ENCODE results near the gene IGF2BP2. TPM values are rescaled to one million over a fixed set of nuclear protein-coding genes. Genes with fewer than 3 reads are reported as not detected.

IGF2BP2 gene
- total RNA-seq, 1 experiment from 2014 or later, result 133 TPM

DNA sequence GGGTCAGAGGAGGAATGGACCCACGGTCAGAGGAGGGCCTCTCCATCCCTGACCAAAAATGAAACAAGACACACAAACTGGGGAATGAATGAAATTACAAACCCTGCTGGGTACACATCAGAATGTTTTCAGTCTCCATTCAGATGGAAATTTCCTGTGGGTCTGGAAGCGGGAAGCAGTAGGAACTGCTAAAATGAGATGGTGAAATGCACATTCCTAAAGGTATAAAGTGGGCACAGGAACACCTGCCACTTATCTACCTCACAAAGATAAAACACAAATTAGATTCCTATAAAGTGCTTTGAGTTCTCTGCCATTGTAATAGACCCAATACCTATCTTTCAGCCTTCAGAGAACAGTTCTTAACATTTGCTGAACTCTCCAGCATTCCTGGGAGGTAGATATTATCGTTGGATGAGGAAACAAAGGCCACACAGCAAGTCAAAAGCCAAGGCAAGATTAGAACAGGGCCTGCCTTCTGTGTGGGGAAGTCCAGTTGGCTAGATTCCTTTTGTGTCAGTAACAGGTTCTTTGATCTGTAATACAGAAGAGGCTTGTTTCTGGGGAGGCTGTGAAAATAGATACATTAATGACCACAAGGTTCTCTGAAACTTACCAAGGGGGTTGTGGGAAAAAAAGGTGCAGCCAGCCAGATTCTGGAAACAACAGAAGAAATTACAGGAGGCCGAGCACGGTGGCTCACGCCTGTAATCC lies 98.4 kb downstream of the IGF2BP2 start:
- Mint-ChIP-seq H3K4me3 (peak overlapping the region; percentile 26), H3K4me1 (peaks cover 82% of the 10 kb centered on the region), H3K27me3 (ENCODE audit: low read depth) (no peaks in the 10 kb centered on the region), H3K9me3 (no peaks in the 10 kb centered on the region), H3K36me3 (peaks cover 2% of the 10 kb centered on the region; the same call in 1 of the 2 replicates), H3K27ac (peak overlapping the region; percentile 84)
- DNase-seq (ENCODE audit: low spot score) (no peak), ATAC-seq (peak; percentile 15)
- CTCF ChIA-PET, result interaction anchor here (0.7 kb wide), 1 partner anchor 849 kb away, joined by 3 read pairs; no protein-coding TSS in a partner anchor
- POLR2A ChIA-PET, result interaction anchor here (0.6 to 0.7 kb wide), 3 partner anchors 23 to 153 kb away, joined by 3 to 8 read pairs (median 4); no protein-coding TSS in a partner anchor
- no peak for TF ChIP-seq ZNF416 (CRISPR knock-in tag; IDR thresholded peaks at IDR 0.05)

DNA sequence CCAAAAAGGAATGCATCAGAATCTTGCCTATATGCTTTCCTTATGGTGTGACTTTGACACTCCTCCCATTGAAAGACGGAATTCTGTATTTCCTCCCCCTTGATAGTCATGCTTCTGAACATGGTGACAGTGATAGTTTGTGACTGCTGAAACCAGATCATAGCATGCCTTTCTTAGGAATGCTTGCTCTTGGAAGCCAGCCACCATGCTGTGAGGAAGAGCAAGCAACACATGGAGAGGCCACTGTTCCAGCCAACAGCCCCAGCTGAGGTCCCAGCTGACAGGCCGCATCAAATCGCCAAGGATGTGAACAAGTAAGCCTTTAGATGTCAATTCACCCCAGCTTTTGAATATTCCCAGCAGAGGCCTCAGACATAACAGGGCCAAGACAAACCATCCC lies 100.1 kb downstream of the IGF2BP2 start:
- Mint-ChIP-seq H3K27ac (peak overlapping the region; percentile 5), H3K27me3 (ENCODE audit: low read depth) (no peaks in the 10 kb centered on the region), H3K4me3 (no peak overlapping the region), H3K36me3 (no peaks in the 10 kb centered on the region), H3K4me1 (peaks cover 87% of the 10 kb centered on the region), H3K9me3 (no peaks in the 10 kb centered on the region)
- ATAC-seq (peak; percentile 20), DNase-seq (ENCODE audit: low spot score) (peak; percentile 31)
- ChIA-PET POLR2A (interaction anchor here (1.0 kb wide), 1 partner anchor 8 kb away, joined by 3 read pairs; no protein-coding TSS in a partner anchor), CTCF (interaction anchor here (0.8 to 2.3 kb wide), 2 partner anchors 47 to 64 kb away, joined by 3 to 10 read pairs; no protein-coding TSS in a partner anchor)
- TF ChIP-seq, protein P1, sequence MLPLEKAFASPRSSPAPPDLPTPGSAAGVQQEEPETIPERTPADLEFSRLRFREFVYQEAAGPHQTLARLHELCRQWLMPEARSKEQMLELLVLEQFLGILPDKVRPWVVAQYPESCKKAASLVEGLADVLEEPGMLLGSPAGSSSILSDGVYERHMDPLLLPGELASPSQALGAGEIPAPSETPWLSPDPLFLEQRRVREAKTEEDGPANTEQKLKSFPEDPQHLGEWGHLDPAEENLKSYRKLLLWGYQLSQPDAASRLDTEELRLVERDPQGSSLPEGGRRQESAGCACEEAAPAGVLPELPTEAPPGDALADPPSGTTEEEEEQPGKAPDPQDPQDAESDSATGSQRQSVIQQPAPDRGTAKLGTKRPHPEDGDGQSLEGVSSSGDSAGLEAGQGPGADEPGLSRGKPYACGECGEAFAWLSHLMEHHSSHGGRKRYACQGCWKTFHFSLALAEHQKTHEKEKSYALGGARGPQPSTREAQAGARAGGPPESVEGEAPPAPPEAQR (CRISPR knock-in tag; IDR thresholded peaks at IDR 0.05), result no peak
- no peak for TF ChIP-seq ZNF121 (CRISPR knock-in tag; IDR thresholded peaks at IDR 0.05)
- no peak for TF ChIP-seq MYBL2 (CRISPR knock-in tag; IDR thresholded peaks at IDR 0.05)
- TF ChIP-seq ZNF219 (CRISPR knock-in tag; IDR thresholded peaks at IDR 0.05; ENCODE audit: borderline replicate concordance), result no peak
- TF ChIP-seq, protein P2, sequence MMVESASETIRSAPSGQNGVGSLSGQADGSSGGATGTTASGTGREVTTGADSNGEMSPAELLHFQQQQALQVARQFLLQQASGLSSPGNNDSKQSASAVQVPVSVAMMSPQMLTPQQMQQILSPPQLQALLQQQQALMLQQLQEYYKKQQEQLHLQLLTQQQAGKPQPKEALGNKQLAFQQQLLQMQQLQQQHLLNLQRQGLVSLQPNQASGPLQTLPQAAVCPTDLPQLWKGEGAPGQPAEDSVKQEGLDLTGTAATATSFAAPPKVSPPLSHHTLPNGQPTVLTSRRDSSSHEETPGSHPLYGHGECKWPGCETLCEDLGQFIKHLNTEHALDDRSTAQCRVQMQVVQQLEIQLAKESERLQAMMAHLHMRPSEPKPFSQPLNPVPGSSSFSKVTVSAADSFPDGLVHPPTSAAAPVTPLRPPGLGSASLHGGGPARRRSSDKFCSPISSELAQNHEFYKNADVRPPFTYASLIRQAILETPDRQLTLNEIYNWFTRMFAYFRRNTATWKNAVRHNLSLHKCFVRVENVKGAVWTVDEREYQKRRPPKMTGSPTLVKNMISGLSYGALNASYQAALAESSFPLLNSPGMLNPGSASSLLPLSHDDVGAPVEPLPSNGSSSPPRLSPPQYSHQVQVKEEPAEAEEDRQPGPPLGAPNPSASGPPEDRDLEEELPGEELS (CRISPR knock-in tag; IDR thresholded peaks at IDR 0.05), result no peak
- TF ChIP-seq, protein P3, sequence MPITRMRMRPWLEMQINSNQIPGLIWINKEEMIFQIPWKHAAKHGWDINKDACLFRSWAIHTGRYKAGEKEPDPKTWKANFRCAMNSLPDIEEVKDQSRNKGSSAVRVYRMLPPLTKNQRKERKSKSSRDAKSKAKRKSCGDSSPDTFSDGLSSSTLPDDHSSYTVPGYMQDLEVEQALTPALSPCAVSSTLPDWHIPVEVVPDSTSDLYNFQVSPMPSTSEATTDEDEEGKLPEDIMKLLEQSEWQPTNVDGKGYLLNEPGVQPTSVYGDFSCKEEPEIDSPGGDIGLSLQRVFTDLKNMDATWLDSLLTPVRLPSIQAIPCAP (CRISPR knock-in tag; IDR thresholded peaks at IDR 0.05), result no peak
- no peak for TF ChIP-seq TEAD1 (CRISPR knock-in tag; IDR thresholded peaks at IDR 0.05)
- TF ChIP-seq, protein P4, sequence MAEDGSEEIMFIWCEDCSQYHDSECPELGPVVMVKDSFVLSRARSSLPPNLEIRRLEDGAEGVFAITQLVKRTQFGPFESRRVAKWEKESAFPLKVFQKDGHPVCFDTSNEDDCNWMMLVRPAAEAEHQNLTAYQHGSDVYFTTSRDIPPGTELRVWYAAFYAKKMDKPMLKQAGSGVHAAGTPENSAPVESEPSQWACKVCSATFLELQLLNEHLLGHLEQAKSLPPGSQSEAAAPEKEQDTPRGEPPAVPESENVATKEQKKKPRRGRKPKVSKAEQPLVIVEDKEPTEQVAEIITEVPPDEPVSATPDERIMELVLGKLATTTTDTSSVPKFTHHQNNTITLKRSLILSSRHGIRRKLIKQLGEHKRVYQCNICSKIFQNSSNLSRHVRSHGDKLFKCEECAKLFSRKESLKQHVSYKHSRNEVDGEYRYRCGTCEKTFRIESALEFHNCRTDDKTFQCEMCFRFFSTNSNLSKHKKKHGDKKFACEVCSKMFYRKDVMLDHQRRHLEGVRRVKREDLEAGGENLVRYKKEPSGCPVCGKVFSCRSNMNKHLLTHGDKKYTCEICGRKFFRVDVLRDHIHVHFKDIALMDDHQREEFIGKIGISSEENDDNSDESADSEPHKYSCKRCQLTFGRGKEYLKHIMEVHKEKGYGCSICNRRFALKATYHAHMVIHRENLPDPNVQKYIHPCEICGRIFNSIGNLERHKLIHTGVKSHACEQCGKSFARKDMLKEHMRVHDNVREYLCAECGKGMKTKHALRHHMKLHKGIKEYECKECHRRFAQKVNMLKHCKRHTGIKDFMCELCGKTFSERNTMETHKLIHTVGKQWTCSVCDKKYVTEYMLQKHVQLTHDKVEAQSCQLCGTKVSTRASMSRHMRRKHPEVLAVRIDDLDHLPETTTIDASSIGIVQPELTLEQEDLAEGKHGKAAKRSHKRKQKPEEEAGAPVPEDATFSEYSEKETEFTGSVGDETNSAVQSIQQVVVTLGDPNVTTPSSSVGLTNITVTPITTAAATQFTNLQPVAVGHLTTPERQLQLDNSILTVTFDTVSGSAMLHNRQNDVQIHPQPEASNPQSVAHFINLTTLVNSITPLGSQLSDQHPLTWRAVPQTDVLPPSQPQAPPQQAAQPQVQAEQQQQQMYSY (CRISPR knock-in tag; IDR thresholded peaks at IDR 0.05), result no peak
- TF ChIP-seq SP1 (CRISPR knock-in tag; conservative IDR thresholded peaks at IDR 0.05), result no peak
- TF ChIP-seq NFE2L1 (CRISPR knock-in tag; IDR thresholded peaks at IDR 0.05), result no peak
- TF ChIP-seq TEAD4 (CRISPR knock-in tag; IDR thresholded peaks at IDR 0.05), result no peak
- TF ChIP-seq, protein P5, sequence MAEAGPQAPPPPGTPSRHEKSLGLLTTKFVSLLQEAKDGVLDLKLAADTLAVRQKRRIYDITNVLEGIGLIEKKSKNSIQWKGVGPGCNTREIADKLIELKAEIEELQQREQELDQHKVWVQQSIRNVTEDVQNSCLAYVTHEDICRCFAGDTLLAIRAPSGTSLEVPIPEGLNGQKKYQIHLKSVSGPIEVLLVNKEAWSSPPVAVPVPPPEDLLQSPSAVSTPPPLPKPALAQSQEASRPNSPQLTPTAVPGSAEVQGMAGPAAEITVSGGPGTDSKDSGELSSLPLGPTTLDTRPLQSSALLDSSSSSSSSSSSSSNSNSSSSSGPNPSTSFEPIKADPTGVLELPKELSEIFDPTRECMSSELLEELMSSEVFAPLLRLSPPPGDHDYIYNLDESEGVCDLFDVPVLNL (CRISPR knock-in tag; IDR thresholded peaks at IDR 0.05; ENCODE audit: borderline replicate concordance, low read depth), result no peak
- no peak for TF ChIP-seq ZBTB21 (CRISPR knock-in tag; IDR thresholded peaks at IDR 0.05; ENCODE audit: borderline replicate concordance)
- TF ChIP-seq, protein P6, sequence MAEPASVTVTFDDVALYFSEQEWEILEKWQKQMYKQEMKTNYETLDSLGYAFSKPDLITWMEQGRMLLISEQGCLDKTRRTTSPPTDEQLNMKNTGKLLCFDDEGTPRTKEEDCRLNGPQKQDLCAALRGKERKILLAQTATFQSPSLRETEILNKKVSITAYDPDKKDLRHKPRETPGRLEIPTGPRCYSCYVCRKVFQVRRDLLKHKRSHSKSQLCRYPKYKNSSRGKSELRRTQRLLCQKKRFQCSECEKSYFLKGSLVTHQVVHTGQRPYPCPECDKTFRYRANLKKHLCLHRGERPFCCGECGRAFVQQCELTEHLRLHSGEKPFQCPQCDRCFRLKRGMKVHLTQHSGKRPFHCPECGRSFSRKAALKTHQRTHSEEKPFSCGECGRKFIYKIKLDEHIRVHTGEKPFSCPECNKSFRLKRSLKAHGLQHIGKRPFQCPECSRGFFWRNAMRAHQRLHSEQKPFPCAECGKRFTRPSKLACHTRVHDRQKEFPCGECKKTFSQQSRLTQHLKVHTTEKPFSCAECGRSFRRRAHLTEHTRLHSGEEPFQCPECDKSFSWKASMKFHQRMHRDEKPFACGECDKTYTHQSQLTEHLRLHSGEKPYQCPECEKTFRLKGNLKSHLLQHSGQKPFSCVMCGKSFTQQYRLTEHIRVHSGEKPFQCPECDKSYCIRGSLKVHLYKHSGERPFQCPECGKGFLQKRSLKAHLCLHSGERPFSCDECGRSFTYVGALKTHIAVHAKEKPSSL (CRISPR knock-in tag; conservative IDR thresholded peaks at IDR 0.05), result no peak
- no peak for TF ChIP-seq ZNF317 (CRISPR knock-in tag; IDR thresholded peaks at IDR 0.05; ENCODE audit: borderline replicate concordance, low read depth)
- TF ChIP-seq NR3C1 (CRISPR knock-in tag; conservative IDR thresholded peaks at IDR 0.05; ENCODE audit: low read depth), result no peak
- TF ChIP-seq CREM (CRISPR knock-in tag; IDR thresholded peaks at IDR 0.05), result no peak
- TF ChIP-seq, protein P7, sequence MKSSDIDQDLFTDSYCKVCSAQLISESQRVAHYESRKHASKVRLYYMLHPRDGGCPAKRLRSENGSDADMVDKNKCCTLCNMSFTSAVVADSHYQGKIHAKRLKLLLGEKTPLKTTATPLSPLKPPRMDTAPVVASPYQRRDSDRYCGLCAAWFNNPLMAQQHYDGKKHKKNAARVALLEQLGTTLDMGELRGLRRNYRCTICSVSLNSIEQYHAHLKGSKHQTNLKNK (CRISPR knock-in tag; IDR thresholded peaks at IDR 0.05), result no peak
- TF ChIP-seq IRF2 (CRISPR knock-in tag; IDR thresholded peaks at IDR 0.05; ENCODE audit: borderline replicate concordance, low read depth), result no peak
- no peak for TF ChIP-seq JAZF1 (CRISPR knock-in tag; IDR thresholded peaks at IDR 0.05)

Measured in WTC11 (cell line).